Measurements from ENCODE around the gene RRAS2.
"Not testable (repeated sequence)": the region's sequence is repeated elsewhere in the genome, so short reads cannot be mapped to it uniquely, and the experiment has no call there.

RRAS2 gene

GRCh38 chr11:14345016-14345415 lies 14.0 kb downstream of the RRAS2 start:
- not testable (repeated sequence) for H3K9me3 ChIP-seq (ENCODE audit: low read length); H3K27me3 ChIP-seq (ENCODE audit: insufficient read depth, low read length); H3K4me1 ChIP-seq (ENCODE audit: insufficient read depth, low read length); H3K36me3 ChIP-seq (ENCODE audit: insufficient read depth, low read length); H3K4me3 ChIP-seq (ENCODE audit: low read length); H2AFZ ChIP-seq (ENCODE audit: low read depth, low read length)

GRCh38 chr11:14342906-14343305 lies 16.1 kb downstream of the RRAS2 start:
- H3K36me3 ChIP-seq (ENCODE audit: insufficient read depth, low read length) = no peaks in the 10 kb centered on the region
- peaks cover 2% of the 10 kb centered on the region for H3K9me3 ChIP-seq (ENCODE audit: low read length)
- H3K4me1 ChIP-seq (ENCODE audit: insufficient read depth, low read length) = peaks cover 2% of the 10 kb centered on the region
- H3K27me3 ChIP-seq (ENCODE audit: insufficient read depth, low read length) = no peaks in the 10 kb centered on the region
- H3K4me3 ChIP-seq (ENCODE audit: low read length) = no peak overlapping the region
- H2AFZ ChIP-seq (ENCODE audit: low read depth, low read length) = no peak overlapping the region

GRCh38 chr11:14341968-14342367 lies 17.0 kb downstream of the RRAS2 start:
- Histone ChIP-seq H3K36me3 (ENCODE audit: insufficient read depth, low read length) (no peaks in the 10 kb centered on the region), H3K4me3 (ENCODE audit: low read length) (no peak overlapping the region), H3K4me1 (ENCODE audit: insufficient read depth, low read length) (no peaks in the 10 kb centered on the region), H3K27me3 (ENCODE audit: insufficient read depth, low read length) (no peaks in the 10 kb centered on the region), H3K9me3 (ENCODE audit: low read length) (peaks cover 5% of the 10 kb centered on the region), H2AFZ (ENCODE audit: low read depth, low read length) (no peak overlapping the region)

GRCh38 chr11:14340721-14341120 lies 18.3 kb downstream of the RRAS2 start:
- Histone ChIP-seq H2AFZ (ENCODE audit: low read depth, low read length) (no peak overlapping the region), H3K27me3 (ENCODE audit: insufficient read depth, low read length) (no peaks in the 10 kb centered on the region), H3K4me3 (ENCODE audit: low read length) (no peak overlapping the region), H3K4me1 (ENCODE audit: insufficient read depth, low read length) (peaks cover 2% of the 10 kb centered on the region), H3K9me3 (ENCODE audit: low read length) (peaks cover 6% of the 10 kb centered on the region), H3K36me3 (ENCODE audit: insufficient read depth, low read length) (no peaks in the 10 kb centered on the region)

GRCh38 chr11:14339356-14339755 lies 19.6 kb downstream of the RRAS2 start:
- no peaks in the 10 kb centered on the region for H3K27me3 ChIP-seq (ENCODE audit: insufficient read depth, low read length)
- peaks cover 3% of the 10 kb centered on the region for H3K4me1 ChIP-seq (ENCODE audit: insufficient read depth, low read length)
- H3K9me3 ChIP-seq (ENCODE audit: low read length) = peaks cover 6% of the 10 kb centered on the region
- H3K36me3 ChIP-seq (ENCODE audit: insufficient read depth, low read length) = no peaks in the 10 kb centered on the region
- no peak overlapping the region for H2AFZ ChIP-seq (ENCODE audit: low read depth, low read length)
- H3K4me3 ChIP-seq (ENCODE audit: low read length) = no peak overlapping the region

GRCh38 chr11:14336507-14337503 lies 22.2 kb downstream of the RRAS2 start:
- peaks cover 6% of the 10 kb centered on the region for H3K9me3 ChIP-seq (ENCODE audit: low read length)
- H3K4me1 ChIP-seq (ENCODE audit: insufficient read depth, low read length) = peaks cover 5% of the 10 kb centered on the region
- H3K36me3 ChIP-seq (ENCODE audit: insufficient read depth, low read length) = no peaks in the 10 kb centered on the region
- H3K4me3 ChIP-seq (ENCODE audit: low read length) = no peak overlapping the region
- H3K27me3 ChIP-seq (ENCODE audit: insufficient read depth, low read length) = no peaks in the 10 kb centered on the region
- no peak overlapping the region for H2AFZ ChIP-seq (ENCODE audit: low read depth, low read length)

GRCh38 chr11:14335712-14336111 lies 23.3 kb downstream of the RRAS2 start:
- no peak overlapping the region for H2AFZ ChIP-seq (ENCODE audit: low read depth, low read length)
- no peaks in the 10 kb centered on the region for H3K36me3 ChIP-seq (ENCODE audit: insufficient read depth, low read length)
- no peak overlapping the region for H3K4me3 ChIP-seq (ENCODE audit: low read length)
- peaks cover 6% of the 10 kb centered on the region for H3K9me3 ChIP-seq (ENCODE audit: low read length)
- H3K27me3 ChIP-seq (ENCODE audit: insufficient read depth, low read length) = no peaks in the 10 kb centered on the region
- H3K4me1 ChIP-seq (ENCODE audit: insufficient read depth, low read length) = peaks cover 8% of the 10 kb centered on the region

GRCh38 chr11:14334893-14335292 lies 24.1 kb downstream of the RRAS2 start:
- Histone ChIP-seq H3K27me3 (ENCODE audit: insufficient read depth, low read length) (no peaks in the 10 kb centered on the region), H2AFZ (ENCODE audit: low read depth, low read length) (no peak overlapping the region), H3K36me3 (ENCODE audit: insufficient read depth, low read length) (no peaks in the 10 kb centered on the region), H3K4me3 (ENCODE audit: low read length) (no peak overlapping the region), H3K9me3 (ENCODE audit: low read length) (peaks cover 6% of the 10 kb centered on the region), H3K4me1 (ENCODE audit: insufficient read depth, low read length) (peaks cover 8% of the 10 kb centered on the region)

GRCh38 chr11:14334192-14334591 lies 24.8 kb downstream of the RRAS2 start:
- no peaks in the 10 kb centered on the region for H3K27me3 ChIP-seq (ENCODE audit: insufficient read depth, low read length)
- no peak overlapping the region for H2AFZ ChIP-seq (ENCODE audit: low read depth, low read length)
- no peak overlapping the region for H3K4me3 ChIP-seq (ENCODE audit: low read length)
- H3K9me3 ChIP-seq (ENCODE audit: low read length) = peaks cover 6% of the 10 kb centered on the region
- H3K36me3 ChIP-seq (ENCODE audit: insufficient read depth, low read length) = no peaks in the 10 kb centered on the region
- H3K4me1 ChIP-seq (ENCODE audit: insufficient read depth, low read length) = peaks cover 8% of the 10 kb centered on the region

- Histone ChIP-seq H3K27me3 (ENCODE audit: insufficient read depth, low read length) (no peaks in the 10 kb centered on the region), H3K9me3 (ENCODE audit: low read length) (peaks cover 3% of the 10 kb centered on the region), H3K36me3 (ENCODE audit: insufficient read depth, low read length) (no peaks in the 10 kb centered on the region), H3K4me3 (ENCODE audit: low read length) (no peak overlapping the region), H2AFZ (ENCODE audit: low read depth, low read length) (no peak overlapping the region), H3K4me1 (ENCODE audit: insufficient read depth, low read length) (peaks cover 8% of the 10 kb centered on the region)
These were observed 27.4 kb downstream of the RRAS2 start for GRCh38 chr11:14331476-14332136.

- Histone ChIP-seq H3K4me3 (ENCODE audit: low read length) (no peak overlapping the region), H3K4me1 (ENCODE audit: insufficient read depth, low read length) (peaks cover 7% of the 10 kb centered on the region), H2AFZ (ENCODE audit: low read depth, low read length) (no peak overlapping the region), H3K9me3 (ENCODE audit: low read length) (peaks cover 1% of the 10 kb centered on the region), H3K27me3 (ENCODE audit: insufficient read depth, low read length) (no peaks in the 10 kb centered on the region), H3K36me3 (ENCODE audit: insufficient read depth, low read length) (no peaks in the 10 kb centered on the region)
These were observed 28.1 kb downstream of the RRAS2 start for GRCh38 chr11:14330881-14331280.

GRCh38 chr11:14329702-14330101 lies 29.3 kb downstream of the RRAS2 start:
- H3K4me1 ChIP-seq (ENCODE audit: insufficient read depth, low read length) = peaks cover 5% of the 10 kb centered on the region
- no peaks in the 10 kb centered on the region for H3K9me3 ChIP-seq (ENCODE audit: low read length)
- H3K4me3 ChIP-seq (ENCODE audit: low read length) = no peak overlapping the region
- H2AFZ ChIP-seq (ENCODE audit: low read depth, low read length) = no peak overlapping the region
- H3K36me3 ChIP-seq (ENCODE audit: insufficient read depth, low read length) = no peaks in the 10 kb centered on the region
- H3K27me3 ChIP-seq (ENCODE audit: insufficient read depth, low read length) = no peaks in the 10 kb centered on the region

- Histone ChIP-seq H2AFZ (ENCODE audit: low read depth, low read length) (no peak overlapping the region), H3K36me3 (ENCODE audit: insufficient read depth, low read length) (no peaks in the 10 kb centered on the region), H3K4me3 (ENCODE audit: low read length) (no peak overlapping the region), H3K9me3 (ENCODE audit: low read length) (no peaks in the 10 kb centered on the region), H3K4me1 (ENCODE audit: insufficient read depth, low read length) (peaks cover 7% of the 10 kb centered on the region), H3K27me3 (ENCODE audit: insufficient read depth, low read length) (no peaks in the 10 kb centered on the region)
These were observed 31.9 kb downstream of the RRAS2 start for GRCh38 chr11:14327116-14327515.

Data from neuron (in vitro differentiated cells).